Endothelial cell (in vitro differentiated cells): ENCODE data around the gene CTDNEP1. TPM values are rescaled to one million over a fixed set of nuclear protein-coding genes. Genes with fewer than 3 reads are reported as not detected.
A peak's percentile ranks its signal among the peaks of the same experiment; 100 is the strongest.

Experiments used
- DNase-seq: peaks from one replicate; pipeline ENCODE4 v3.0.0; 2021; ENCODE audit warnings: low spot score
- H3K27ac Mint-ChIP-seq: one replicate; pipeline ENCODE4 v1.8.0; 2021; ENCODE audit warnings: mixed read lengths, inconsistent platforms; ENCODE audit not compliant: unreplicated experiment
- H3K27me3 Mint-ChIP-seq: one replicate; pipeline ENCODE4 v1.8.0; 2021; ENCODE audit warnings: mild to moderate bottlenecking, moderate library complexity, mixed read lengths, inconsistent platforms; ENCODE audit not compliant: unreplicated experiment
- H3K36me3 Mint-ChIP-seq: one replicate; pipeline ENCODE4 v1.8.0; 2021; ENCODE audit warnings: mild to moderate bottlenecking, low read depth, mixed read lengths, inconsistent platforms; ENCODE audit not compliant: unreplicated experiment
- H3K4me1 Mint-ChIP-seq: one replicate; pipeline ENCODE4 v1.8.0; 2021; ENCODE audit warnings: mild to moderate bottlenecking, mixed read lengths, inconsistent platforms; ENCODE audit not compliant: unreplicated experiment
- H3K4me3 Mint-ChIP-seq: one replicate; pipeline ENCODE4 v1.8.0; 2021; ENCODE audit warnings: mild to moderate bottlenecking, mixed read lengths, inconsistent platforms; ENCODE audit not compliant: unreplicated experiment
- H3K9me3 Mint-ChIP-seq: one replicate; pipeline ENCODE4 v1.8.0; 2021; ENCODE audit warnings: mixed read lengths, inconsistent platforms; ENCODE audit not compliant: unreplicated experiment
- long read RNA-seq: library from polyadenylated mRNA; unstranded; transcript quantifications from one replicate; pipeline ENCODE4 v2.0.0, GENCODE V29; 2020; ENCODE audit not compliant: unreplicated experiment
- total RNA-seq: library from RNA; stranded (reverse); fragmentation: NEBNext Ultra II Directional; extraction: Animal tissue kit (Norgen Biotek cat#: 25700); gene quantifications from one replicate; pipeline ENCODE4 v1.2.1, GENCODE V29; 2021; ENCODE audit not compliant: unreplicated experiment
- TF ChIP-seq, protein P1 (sequence below): fragments of 200-600 bp; sonication (generic); IDR thresholded peaks from one replicate; pipeline ENCODE4 v1.5.0; 2021; ENCODE audit warnings: antibody characterized with exemption; ENCODE audit not compliant: unreplicated experiment

The CTDNEP1 gene
- 148 TPM for total RNA-seq
- long read RNA-seq, partial matches to known transcripts = 1 of 4 reads
- long read RNA-seq, other reads (novel, unspliced or antisense) = 1 of 4 reads

- Mint-ChIP-seq H3K36me3 (peaks cover 28% of the 10 kb centered on the region), H3K9me3 (no peaks in the 10 kb centered on the region), H3K27ac (peak within 1 kb of the TSS; percentile 99), H3K4me1 (peaks cover 33% of the 10 kb centered on the region), H3K4me3 (peak within 1 kb of the TSS; percentile 93), H3K27me3 (peaks cover 14% of the 10 kb centered on the region)
- DNase-seq = peak; percentile 78
- TF ChIP-seq, protein P1, sequence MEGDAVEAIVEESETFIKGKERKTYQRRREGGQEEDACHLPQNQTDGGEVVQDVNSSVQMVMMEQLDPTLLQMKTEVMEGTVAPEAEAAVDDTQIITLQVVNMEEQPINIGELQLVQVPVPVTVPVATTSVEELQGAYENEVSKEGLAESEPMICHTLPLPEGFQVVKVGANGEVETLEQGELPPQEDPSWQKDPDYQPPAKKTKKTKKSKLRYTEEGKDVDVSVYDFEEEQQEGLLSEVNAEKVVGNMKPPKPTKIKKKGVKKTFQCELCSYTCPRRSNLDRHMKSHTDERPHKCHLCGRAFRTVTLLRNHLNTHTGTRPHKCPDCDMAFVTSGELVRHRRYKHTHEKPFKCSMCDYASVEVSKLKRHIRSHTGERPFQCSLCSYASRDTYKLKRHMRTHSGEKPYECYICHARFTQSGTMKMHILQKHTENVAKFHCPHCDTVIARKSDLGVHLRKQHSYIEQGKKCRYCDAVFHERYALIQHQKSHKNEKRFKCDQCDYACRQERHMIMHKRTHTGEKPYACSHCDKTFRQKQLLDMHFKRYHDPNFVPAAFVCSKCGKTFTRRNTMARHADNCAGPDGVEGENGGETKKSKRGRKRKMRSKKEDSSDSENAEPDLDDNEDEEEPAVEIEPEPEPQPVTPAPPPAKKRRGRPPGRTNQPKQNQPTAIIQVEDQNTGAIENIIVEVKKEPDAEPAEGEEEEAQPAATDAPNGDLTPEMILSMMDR = no peak
Observed at GRCh38 chr17:7251661-7252175, at the start of gene CTDNEP1. TSS of gene CTDNEP1 (minus strand) at chr17:7251734. CDS start at chr17:7251296, 438 bp downstream.

DNA sequence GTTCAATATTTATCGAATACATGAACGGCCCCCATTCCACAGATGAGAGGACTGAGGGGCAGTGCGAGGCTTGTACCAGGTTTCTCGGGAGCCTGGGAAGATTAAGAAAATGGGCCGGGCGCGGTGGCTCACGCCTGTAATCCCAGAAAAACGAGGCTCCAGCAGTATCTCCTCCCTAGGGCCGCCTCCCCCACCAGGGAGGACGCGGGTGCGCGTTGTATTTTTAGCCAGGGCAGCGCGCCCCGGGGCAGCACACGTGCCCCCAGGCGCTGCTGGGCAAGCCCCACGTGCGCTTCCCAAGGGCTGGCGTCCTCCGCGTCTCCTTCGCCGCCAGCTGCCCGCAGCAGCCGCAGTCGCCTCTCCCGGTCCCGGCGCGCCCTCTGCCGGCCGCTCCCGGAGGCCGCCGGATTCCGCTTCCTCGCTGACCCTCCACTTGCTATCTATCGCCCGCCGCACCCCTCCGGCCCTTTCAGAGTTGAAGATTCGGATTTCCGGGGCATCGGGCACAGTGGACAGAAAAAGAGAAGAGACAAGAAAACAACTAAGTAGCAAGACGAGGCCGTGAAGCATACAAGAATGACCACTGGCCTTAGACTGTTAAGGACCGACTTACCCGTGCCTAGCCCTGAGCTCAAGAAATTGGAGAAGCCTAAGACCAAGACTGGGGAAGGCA lies 44.8 kb upstream of the CTDNEP1 start:
- H3K9me3 Mint-ChIP-seq = no peaks in the 10 kb centered on the region
- no peaks in the 10 kb centered on the region for H3K36me3 Mint-ChIP-seq
- no peak overlapping the region for H3K4me3 Mint-ChIP-seq
- peaks cover 15% of the 10 kb centered on the region for H3K27me3 Mint-ChIP-seq
- H3K4me1 Mint-ChIP-seq = peaks cover 18% of the 10 kb centered on the region
- TF ChIP-seq, protein P1 = peak; percentile 79
- DNase-seq = peak; percentile 95
- H3K27ac Mint-ChIP-seq = no peak overlapping the region

DNA sequence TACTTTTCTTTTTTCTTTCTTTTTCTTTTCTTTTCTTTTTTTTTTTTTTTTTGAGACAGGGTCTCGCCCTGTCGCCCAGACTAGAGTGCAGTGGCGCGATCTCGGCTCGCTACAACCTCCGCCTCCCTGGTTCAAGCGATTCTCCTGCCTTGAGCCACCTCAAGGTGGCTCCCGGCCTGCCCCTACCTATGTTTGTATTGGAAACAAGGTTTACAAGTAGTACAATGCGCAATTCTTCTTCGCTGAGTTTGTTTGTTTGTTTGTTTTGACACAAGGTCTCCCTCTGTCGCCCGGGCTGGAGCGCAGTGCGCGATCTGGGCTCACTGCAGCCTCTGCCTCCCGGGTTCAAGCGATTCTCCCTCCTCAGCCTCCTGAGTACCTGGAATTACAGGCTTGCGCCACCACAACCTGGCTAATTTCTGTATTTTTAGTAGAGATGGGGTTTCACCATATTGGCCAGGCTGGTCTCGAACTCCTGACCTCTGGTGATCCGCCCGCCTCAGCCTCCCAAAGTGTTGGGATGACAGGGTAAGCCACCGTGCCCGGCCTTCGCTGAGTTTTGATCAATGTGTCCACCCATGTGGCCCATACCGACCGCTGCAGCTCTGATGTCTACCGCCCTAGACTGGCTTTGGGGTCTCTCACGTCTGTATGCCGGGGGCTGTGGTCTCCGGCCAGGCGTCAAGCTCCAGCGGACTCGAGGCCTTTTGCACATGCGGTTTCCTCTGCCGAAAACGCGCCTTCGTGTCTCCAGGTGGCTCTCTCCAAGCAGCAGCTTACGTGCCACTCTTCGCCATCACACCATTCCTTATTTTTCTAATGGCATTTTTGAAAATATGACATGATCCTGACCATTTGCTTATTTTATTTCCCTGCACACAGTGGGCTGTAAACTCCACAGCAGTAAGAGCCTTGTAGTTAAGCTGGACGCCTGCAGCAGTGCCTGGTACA lies 44.0 kb upstream of the CTDNEP1 start:
- H3K36me3 Mint-ChIP-seq = no peaks in the 10 kb centered on the region
- peaks cover 18% of the 10 kb centered on the region for H3K4me1 Mint-ChIP-seq
- peaks cover 15% of the 10 kb centered on the region for H3K27me3 Mint-ChIP-seq
- TF ChIP-seq, protein P1 = no peak
- no peak overlapping the region for H3K27ac Mint-ChIP-seq
- no peak overlapping the region for H3K4me3 Mint-ChIP-seq
- no peaks in the 10 kb centered on the region for H3K9me3 Mint-ChIP-seq
- no peak for DNase-seq

- Mint-ChIP-seq H3K27me3 (peaks cover 11% of the 10 kb centered on the region), H3K27ac (no peak within 1 kb of the TSS)
Observed at GRCh38 chr17:7294614-7295153, 43.1 kb upstream of the CTDNEP1 start, which contains the start of gene YBX2. TSS of gene YBX2 (minus strand) at chr17:7294639. CDS start at chr17:7294500, 139 bp downstream.

More at GRCh38 chr17:7294614-7295153, 43.1 kb upstream of the CTDNEP1 start, which contains the start of gene YBX2:
- Mint-ChIP-seq H3K9me3 (no peaks in the 10 kb centered on the region), H3K36me3 (no peaks in the 10 kb centered on the region), H3K4me3 (peak within 1 kb of the TSS; percentile 78), H3K4me1 (peaks cover 14% of the 10 kb centered on the region)
- DNase-seq = peak; percentile 82
- TF ChIP-seq, protein P1 = no peak
